Measurements from ENCODE around the gene MYT1.

Gene MYT1

DNA sequence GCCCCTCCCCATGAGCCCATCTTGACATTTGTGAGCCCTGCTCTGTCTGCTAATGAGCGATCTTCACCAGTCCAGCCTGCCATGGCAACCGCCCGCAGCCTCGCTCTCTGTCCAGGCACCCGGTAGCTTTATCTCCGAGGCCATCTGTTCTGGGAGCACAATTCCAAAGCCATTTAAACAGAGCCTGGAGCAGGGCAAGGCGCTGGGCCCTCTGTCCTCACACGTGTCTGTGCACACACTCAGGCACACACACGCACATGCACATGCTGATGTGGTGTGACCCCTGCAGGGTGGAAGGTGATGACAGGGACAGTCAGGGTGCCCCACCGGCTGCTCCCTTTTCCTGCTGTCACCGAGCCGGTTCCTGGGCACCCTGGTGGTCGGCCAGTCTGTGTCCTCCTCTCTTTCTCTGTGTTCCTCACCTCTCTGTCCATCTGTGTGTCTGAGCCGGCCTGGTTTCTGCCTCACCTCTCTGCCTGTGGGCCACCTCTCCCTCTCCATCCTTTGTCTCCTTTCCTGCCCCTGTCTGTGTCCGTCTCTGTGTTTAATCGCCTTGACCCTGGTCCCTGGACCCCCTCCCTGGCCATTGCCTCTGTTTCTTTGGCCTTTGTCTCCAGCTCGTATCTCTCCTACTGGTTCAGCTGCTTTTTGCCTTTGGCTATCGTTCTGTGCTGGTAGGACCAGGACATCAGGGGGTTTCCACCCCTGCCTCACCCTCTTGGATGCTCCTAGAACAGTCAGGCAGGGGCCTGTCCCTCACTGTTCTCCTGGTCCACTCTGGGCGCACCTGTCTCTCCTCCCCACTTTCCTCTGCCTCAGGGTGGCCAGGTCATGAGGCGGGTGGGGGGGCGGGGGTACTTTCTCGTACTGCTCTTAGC lies 8.8 kb upstream of the MYT1 start:
- no peak for DNase-seq (ENCODE audit: low read depth)

GRCh38 chr20:64156136-64156885 lies 7.9 kb upstream of the MYT1 start:
- DNase-seq (ENCODE audit: low read depth) = no peak

GRCh38 chr20:64156886-64157875 lies 7.1 kb upstream of the MYT1 start:
- DNase-seq (ENCODE audit: low read depth) = no peak

GRCh38 chr20:64157878-64158277 lies 6.4 kb upstream of the MYT1 start:
- no peak for DNase-seq (ENCODE audit: low read depth)

GRCh38 chr20:64158346-64159285 lies 5.6 kb upstream of the MYT1 start:
- no peak for DNase-seq (ENCODE audit: low read depth)

DNA sequence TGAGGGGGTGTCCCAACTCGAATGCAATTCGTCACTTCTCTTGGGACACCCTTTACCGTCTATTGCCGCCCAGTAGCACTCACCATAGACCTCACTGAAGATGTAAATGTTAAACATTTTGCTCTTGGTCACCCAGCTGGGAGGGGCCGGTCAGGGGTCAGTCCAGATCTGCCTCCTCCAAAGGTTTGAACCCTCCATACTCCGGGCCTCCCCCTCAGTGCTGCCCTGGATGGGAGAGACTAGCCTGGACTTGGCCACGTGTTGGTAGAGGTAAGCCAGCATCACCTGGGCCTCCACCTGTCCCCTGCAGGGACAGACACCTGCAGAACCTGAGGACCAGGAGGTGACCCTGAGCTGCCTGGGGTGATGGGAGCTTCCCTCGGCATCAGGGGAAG lies 5.0 kb upstream of the MYT1 start:
- DNase-seq (ENCODE audit: low read depth) = no peak

GRCh38 chr20:64159711-64160110 lies 4.5 kb upstream of the MYT1 start:
- no peak for DNase-seq (ENCODE audit: low read depth)

GRCh38 chr20:64160118-64160517 lies 4.1 kb upstream of the MYT1 start:
- no peak for DNase-seq (ENCODE audit: low read depth)

- DNase-seq (ENCODE audit: low read depth) = no peak
Measured at GRCh38 chr20:64160526-64161355, 3.5 kb upstream of the MYT1 start.

DNA sequence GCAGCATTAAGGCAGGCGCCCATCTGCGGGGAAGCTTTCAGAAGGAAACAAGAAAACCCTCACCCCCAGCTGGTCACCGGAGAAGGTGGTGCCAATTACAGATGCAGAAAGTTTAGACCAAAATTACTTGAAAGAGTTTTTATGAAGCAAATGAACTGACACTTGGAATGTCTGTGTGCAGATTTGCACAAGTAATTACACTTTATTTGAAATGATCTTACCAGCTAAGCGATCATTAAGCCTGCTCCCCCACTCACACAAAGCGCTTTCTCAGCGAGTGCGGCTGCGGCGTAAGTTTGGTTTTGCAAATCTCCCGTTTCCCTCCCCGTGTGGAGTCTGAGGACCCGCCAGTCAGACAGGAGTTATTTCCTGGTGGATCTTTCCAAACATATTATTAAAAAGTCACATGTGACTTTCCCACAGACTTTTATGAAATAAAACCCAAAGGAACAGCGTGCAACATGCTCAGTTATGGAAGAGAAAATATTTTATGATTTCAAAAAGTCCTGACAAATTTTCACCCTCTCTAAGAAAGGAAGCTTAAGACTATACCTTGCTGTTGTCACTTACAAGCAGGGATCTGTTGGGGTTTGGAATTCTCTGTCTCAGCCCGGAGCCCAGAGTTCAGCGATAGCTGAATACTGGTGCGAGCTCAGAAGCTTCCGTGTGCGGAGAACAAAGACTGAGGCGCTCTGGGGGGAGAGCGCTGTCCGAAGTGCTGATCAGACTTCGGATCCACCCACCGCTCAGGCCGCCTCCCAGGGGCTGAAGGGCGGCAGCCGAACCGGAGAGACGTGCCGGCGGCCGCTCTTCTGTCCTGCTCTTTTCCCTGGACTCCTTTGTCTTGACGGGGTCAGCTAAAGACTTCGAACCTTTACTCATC lies 2.7 kb upstream of the MYT1 start:
- peak; percentile 21 for DNase-seq (ENCODE audit: low read depth)

DNA sequence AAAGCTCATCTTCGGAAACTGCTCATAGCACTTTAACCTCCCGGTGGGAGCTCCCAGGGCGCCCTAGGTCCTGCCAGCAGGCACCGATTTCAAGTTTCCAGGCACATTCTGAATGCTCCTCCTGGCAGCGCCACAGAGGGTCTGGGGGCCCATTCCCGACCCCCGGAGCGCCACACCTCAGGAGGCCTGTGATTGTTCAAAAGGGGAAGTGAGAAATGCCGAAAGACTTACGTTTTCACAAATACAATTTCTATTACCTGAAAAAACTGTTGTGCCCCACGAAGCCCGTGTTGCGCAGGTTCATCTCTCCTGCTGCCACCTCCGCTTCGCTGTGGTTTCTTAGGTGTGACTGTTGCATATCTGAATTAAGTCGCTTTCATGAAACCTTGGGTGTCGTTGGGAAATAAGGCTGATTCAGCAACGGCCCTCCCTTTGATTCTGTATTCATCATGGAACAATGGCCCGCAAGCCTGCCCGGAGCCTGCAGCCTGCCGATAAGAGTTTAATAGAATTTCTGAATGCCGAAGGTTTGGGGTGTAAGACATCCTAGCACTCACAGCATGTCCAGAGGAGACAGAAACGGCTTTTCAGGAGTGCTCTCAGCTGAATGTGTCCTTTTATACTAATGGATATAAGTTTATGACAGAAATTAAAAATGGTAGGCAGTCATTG lies 1.9 kb upstream of the MYT1 start:
- no peak for DNase-seq (ENCODE audit: low read depth)

- no peak for DNase-seq (ENCODE audit: low read depth)
Measured at GRCh38 chr20:64163776-64164122, 503 bp upstream of the MYT1 start.

- no peak for DNase-seq (ENCODE audit: low read depth)
Measured at GRCh38 chr20:64165866-64166600, 1.8 kb downstream of the MYT1 start.

DNA sequence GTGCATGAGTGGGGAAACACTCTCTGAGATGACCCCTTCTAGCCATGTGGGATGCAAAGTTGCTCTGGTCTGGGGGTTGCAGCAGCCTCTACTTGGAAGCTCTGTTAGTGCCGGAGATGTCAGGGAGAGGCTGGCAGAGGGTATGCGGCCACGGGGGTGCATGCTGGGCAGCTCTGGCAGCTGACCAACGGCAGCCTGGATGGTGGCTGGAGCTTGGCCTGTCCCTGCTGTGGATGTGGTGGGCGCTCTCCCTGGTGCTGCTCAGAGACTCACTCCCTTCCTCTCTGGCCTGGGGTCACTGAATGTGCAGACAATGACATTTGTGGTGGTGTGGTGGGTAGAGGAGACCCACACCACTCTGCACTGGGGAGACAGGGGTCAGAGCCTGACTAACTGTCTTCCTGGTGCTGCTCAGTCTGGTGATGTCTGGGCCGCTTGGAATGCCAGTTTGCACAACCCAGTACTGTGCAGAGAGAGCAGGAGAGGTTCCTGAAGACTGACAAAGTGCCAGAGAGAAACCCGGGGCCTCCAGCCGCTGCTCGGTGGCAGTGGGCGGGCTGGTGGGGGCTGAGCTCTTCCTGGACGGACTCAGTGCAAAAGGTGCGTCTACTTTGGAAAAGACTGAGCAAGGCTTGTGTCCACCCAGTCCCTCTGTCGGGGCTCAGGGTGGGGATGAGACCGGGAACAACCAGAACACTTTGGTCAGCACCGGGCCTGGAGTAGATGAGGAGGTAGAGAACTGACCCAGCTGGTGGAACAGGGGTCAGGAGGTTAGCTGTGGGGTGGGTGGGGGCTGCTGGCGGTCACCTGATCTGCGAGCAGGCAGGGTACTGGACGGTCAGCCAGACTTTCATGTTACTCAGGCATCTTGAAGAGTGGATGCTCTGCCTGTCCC lies 2.7 kb downstream of the MYT1 start:
- no peak for DNase-seq (ENCODE audit: low read depth)

GRCh38 chr20:64167676-64168075 lies 3.4 kb downstream of the MYT1 start:
- DNase-seq (ENCODE audit: low read depth) = no peak

DNA sequence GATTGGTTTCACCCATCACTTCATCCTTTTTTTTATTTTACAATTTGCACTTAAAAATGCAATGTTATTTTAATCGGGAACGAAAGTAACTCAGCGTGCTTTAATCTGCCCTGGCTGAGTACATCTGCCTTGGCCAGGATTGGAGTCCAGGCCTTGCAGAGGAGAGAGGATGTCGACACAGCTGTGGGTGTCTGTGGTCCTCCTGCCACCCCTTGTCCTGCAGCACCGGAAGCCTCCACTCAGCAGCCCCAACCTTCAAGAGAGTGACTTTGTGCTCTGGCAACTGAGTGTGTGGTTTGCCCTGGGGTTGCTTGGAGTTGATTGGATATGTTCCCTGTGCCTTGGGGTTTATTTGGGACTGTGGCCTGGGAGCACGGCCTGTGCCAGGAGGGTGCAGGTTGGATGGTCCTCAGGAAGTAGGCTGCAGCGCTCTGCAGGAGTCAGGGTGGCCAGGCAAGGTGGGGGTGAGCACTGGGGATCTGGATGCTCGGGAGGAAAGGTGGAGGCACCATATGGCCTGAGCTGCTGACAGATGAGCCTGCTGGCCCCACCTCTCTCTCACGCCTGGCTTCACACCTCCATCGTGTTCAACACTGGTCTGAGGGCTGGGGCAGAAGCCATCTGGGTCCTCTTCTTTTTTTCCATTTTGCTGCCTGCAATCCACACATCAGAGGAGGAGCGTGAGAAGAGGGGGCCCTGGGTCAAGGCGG lies 4.3 kb downstream of the MYT1 start:
- no peak for DNase-seq (ENCODE audit: low read depth)
